ENCODE results near the gene TBKBP1.
"Not testable (repeated sequence)": the region's sequence is repeated elsewhere in the genome, so short reads cannot be mapped to it uniquely, and the experiment has no call there.

Gene TBKBP1

GRCh38 chr17:47682138-47682537, 11.8 kb upstream of the TBKBP1 start:
- no peak overlapping the region for H3K4me3 ChIP-seq (ENCODE audit: low read depth, low read length)
- no peak for TF ChIP-seq CTCF (conservative IDR thresholded peaks at IDR 0.05; ENCODE audit: low read depth, low read length)
- no peak for DNase-seq (ENCODE audit: low read depth)

- DNase-seq (ENCODE audit: low read depth); H3K4me3 ChIP-seq (ENCODE audit: low read depth, low read length): not testable (repeated sequence)
Observed at GRCh38 chr17:47682727-47683126, 11.2 kb upstream of the TBKBP1 start.

- no peak for DNase-seq (ENCODE audit: low read depth)
- no peak for TF ChIP-seq CTCF (conservative IDR thresholded peaks at IDR 0.05; ENCODE audit: low read depth, low read length)
- H3K4me3 ChIP-seq (ENCODE audit: low read depth, low read length) = no peak overlapping the region
Observed at GRCh38 chr17:47684025-47684424, 9.9 kb upstream of the TBKBP1 start.

- no peak for TF ChIP-seq CTCF (conservative IDR thresholded peaks at IDR 0.05; ENCODE audit: low read depth, low read length)
- no peak for DNase-seq (ENCODE audit: low read depth)
- no peak overlapping the region for H3K4me3 ChIP-seq (ENCODE audit: low read depth, low read length)
Observed at GRCh38 chr17:47684535-47685193, 9.3 kb upstream of the TBKBP1 start.

GRCh38 chr17:47685556-47686275, 8.2 kb upstream of the TBKBP1 start:
- no peak for DNase-seq (ENCODE audit: low read depth)
- no peak for TF ChIP-seq CTCF (conservative IDR thresholded peaks at IDR 0.05; ENCODE audit: low read depth, low read length)
- H3K4me3 ChIP-seq (ENCODE audit: low read depth, low read length) = no peak overlapping the region

- no peak overlapping the region for H3K4me3 ChIP-seq (ENCODE audit: low read depth, low read length)
- TF ChIP-seq CTCF (conservative IDR thresholded peaks at IDR 0.05; ENCODE audit: low read depth, low read length) = no peak
- peak; percentile 34 for DNase-seq (ENCODE audit: low read depth)
Observed at GRCh38 chr17:47686276-47686635, 7.7 kb upstream of the TBKBP1 start.

GRCh38 chr17:47686664-47687327, 7.2 kb upstream of the TBKBP1 start:
- H3K4me3 ChIP-seq (ENCODE audit: low read depth, low read length) = no peak overlapping the region
- no peak for TF ChIP-seq CTCF (conservative IDR thresholded peaks at IDR 0.05; ENCODE audit: low read depth, low read length)
- DNase-seq (ENCODE audit: low read depth) = peak; percentile 30

All from choroid plexus epithelial cell (primary cell).